H54 (cell line): Measurements from ENCODE around the gene PPARG.

ENCODE experiments used
- DNase-seq: peaks from one replicate; pipeline ENCODE4 v3.0.0; 2011; ENCODE audit warnings: low spot score, mixed read lengths; ENCODE audit not compliant: insufficient read length
- FAIRE-seq: peaks from 3 replicates; lab custom pipeline; 2011; peaks lifted over from hg19 to GRCh38; lab: Jason Lieb, UNC
- POLR2A ChIP-seq: IDR thresholded peaks from 2 replicates; pipeline ENCODE4 v1.6.1; 2011; ENCODE audit warnings: low read depth, mild to moderate bottlenecking, low read length

PPARG gene

DNA sequence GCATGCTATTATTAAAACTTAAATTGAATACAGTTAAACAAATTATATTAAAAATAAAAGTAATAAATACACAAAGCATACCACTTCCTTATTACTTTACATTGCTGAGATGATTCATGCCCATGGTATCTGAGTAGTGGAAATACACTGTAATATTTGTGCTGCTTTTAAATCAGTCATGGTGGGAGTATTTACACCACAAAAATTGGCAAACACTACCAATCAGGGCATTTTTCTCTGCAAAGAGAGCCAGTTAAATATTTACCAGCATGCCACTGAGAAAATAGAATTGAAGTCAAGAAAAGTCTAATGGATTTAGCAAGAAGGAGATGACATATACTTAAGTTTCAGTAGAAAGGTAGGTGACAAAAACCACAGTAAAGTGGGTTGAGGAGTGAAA, 19.6 kb downstream of the PPARG start:
- TF ChIP-seq POLR2A, result no peak
- FAIRE-seq, result peak; percentile 83
- DNase-seq, result no peak

GRCh38 chr3:12309716-12310115, 20.8 kb downstream of the PPARG start:
- TF ChIP-seq POLR2A, result no peak
- no peak for FAIRE-seq
- DNase-seq, result no peak

GRCh38 chr3:12312010-12312409, 23.1 kb downstream of the PPARG start:
- FAIRE-seq (peak; percentile 75), DNase-seq (no peak)
- no peak for TF ChIP-seq POLR2A

- no peak for DNase-seq
- TF ChIP-seq POLR2A, result no peak
- FAIRE-seq, result no peak
These were observed 24.6 kb downstream of the PPARG start for GRCh38 chr3:12313519-12313918.

DNA sequence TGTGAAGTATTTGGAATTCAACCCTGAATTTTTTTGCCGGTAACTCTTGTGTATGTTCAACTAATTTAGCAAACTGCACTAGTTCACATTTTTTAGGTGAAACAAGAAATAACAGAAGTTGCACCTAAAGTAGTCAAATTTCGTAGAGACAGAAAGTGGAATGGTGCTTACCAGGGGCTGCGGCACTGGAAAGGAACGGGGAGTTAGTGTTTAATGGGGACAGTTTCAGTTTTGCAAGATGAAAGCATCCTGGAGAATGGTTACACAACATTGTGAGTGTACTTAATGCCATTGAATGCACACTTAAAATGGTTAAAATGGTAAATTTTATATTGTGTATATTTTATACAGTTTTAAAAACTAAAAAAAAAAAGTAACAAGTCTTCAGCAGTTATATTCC, 27.4 kb downstream of the PPARG start:
- FAIRE-seq (peak; percentile 79), DNase-seq (no peak)
- TF ChIP-seq POLR2A, result no peak

- TF ChIP-seq POLR2A, result no peak
- FAIRE-seq (peak; percentile 50), DNase-seq (no peak)
These were observed 28.0 kb downstream of the PPARG start for GRCh38 chr3:12316729-12317351.

DNA sequence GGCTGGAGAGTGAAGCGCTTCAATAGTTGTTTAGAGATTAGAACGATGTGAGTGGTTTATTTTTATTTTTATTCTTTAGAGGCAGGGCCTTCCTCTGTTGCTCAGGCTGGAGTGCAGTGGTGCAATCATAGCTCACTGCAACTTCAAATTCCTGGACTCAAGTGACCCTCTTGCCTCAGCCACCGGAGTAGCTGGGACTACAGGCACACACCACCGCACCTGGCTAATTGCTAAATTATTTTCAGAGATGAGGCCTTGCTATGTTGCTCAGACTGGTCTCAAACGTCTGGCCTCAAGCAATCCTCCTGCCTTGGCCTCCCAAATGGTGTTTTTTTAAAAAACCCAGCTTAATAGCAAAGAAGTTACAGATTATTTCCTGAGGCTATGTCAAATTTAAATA, 29.0 kb downstream of the PPARG start:
- DNase-seq, result no peak
- no peak for FAIRE-seq
- no peak for TF ChIP-seq POLR2A

DNA sequence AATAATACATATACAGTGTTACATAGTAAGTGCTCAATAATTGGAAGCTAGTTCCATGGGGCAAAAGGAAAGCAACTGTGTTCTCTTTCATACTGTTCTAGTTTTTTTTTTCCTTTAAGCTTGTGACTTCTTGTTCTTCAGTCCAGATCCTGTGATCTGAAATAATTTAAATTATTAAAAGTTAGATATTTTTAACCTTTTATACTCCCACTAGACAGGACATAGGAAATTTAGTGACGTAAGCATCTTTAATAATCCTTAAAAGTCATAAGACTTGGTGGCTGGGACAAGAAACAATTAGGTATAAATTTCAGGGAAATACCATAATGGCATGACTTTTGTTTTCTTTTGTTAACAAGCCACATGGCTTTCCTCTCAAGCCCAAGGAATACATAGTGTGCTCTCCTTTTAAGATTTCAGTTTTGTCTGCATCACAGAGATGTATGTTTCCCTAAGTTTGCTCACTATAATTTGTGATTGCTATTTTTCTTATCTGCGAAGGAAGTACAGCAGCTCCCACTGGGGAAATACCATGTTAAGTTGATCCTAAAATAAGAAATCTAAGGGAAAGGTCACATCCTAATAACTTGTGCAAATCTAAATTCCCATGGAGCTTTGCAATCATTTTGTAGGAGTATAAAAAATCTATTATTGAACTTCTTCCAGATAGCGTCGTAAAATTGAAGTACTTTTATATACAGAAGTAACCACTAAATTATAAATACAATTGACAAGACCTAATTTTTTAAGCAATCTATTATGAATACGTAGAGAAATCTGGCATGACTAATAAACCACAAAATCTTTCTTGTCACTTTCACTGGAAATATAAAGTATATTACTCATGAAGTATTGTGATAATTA, 30.1 kb downstream of the PPARG start:
- TF ChIP-seq POLR2A, result no peak
- no peak for DNase-seq
- peak; percentile 75 for FAIRE-seq

GRCh38 chr3:12321015-12321414, 32.1 kb downstream of the PPARG start:
- DNase-seq (no peak), FAIRE-seq (no peak)
- no peak for TF ChIP-seq POLR2A

GRCh38 chr3:12323237-12323636, 34.4 kb downstream of the PPARG start:
- no peak for TF ChIP-seq POLR2A
- no peak for DNase-seq
- FAIRE-seq, result no peak

- TF ChIP-seq POLR2A, result no peak
- FAIRE-seq (no peak), DNase-seq (no peak)
These were observed 37.0 kb downstream of the PPARG start for GRCh38 chr3:12325586-12326515.

GRCh38 chr3:12327021-12327420, 38.2 kb downstream of the PPARG start:
- TF ChIP-seq POLR2A, result no peak
- FAIRE-seq (no peak), DNase-seq (no peak)

GRCh38 chr3:12328132-12328836, 39.4 kb downstream of the PPARG start:
- DNase-seq (no peak), FAIRE-seq (peak; percentile 80)
- TF ChIP-seq POLR2A, result no peak
